ENCODE data around the gene SETBP1. TPM values are rescaled to one million over a fixed set of nuclear protein-coding genes. Genes with fewer than 3 reads are reported as not detected.

The SETBP1 gene
- total and polyA plus RNA-seq, 8 donors, result 1.4 to 66.5 (median 20.1) TPM

GRCh38 chr18:45055811-45056210 is 375.1 kb downstream of the SETBP1 start:
- TF ChIP-seq CTCF (IDR thresholded peaks at IDR 0.05) (no peak), POLR2AphosphoS5 (IDR thresholded peaks at IDR 0.05) (no peak), EP300 (IDR thresholded peaks at IDR 0.05) (no peak), POLR2A (IDR thresholded peaks at IDR 0.05) (no peak)
- Histone ChIP-seq H3K27ac (no peak overlapping the region), H3K4me3 (no peak overlapping the region), H3K4me1 (peaks cover 0 to 10% (median 4%) of the 10 kb centered on the region in 4 donors), H3K27me3 (no peaks in the 10 kb centered on the region), H3K9me3 (no peaks in the 10 kb centered on the region), H3K36me3 (no peaks in the 10 kb centered on the region)
- no peak for DNase-seq
- 90 to 95% (median 93%) methylated on average over 1 of the region's 1 CpG for WGBS, 5 donors
- intact Hi-C loops (cut with DNase I; ENCODE audit: low total_unique reads), result no loop called here

GRCh38 chr18:45056926-45057325 is 376.2 kb downstream of the SETBP1 start:
- Histone ChIP-seq H3K9me3 (no peaks in the 10 kb centered on the region), H3K27ac (no peak overlapping the region), H3K27me3 (no peaks in the 10 kb centered on the region), H3K4me3 (no peak overlapping the region), H3K36me3 (no peaks in the 10 kb centered on the region), H3K4me1 (peaks cover 0 to 7% (median 3%) of the 10 kb centered on the region in 4 donors)
- no peak for TF ChIP-seq EP300 (IDR thresholded peaks at IDR 0.05)
- TF ChIP-seq POLR2AphosphoS5 (IDR thresholded peaks at IDR 0.05), result no peak
- DNase-seq, result no peak
- intact Hi-C loops (cut with DNase I; ENCODE audit: low total_unique reads), result no loop called here

DNA sequence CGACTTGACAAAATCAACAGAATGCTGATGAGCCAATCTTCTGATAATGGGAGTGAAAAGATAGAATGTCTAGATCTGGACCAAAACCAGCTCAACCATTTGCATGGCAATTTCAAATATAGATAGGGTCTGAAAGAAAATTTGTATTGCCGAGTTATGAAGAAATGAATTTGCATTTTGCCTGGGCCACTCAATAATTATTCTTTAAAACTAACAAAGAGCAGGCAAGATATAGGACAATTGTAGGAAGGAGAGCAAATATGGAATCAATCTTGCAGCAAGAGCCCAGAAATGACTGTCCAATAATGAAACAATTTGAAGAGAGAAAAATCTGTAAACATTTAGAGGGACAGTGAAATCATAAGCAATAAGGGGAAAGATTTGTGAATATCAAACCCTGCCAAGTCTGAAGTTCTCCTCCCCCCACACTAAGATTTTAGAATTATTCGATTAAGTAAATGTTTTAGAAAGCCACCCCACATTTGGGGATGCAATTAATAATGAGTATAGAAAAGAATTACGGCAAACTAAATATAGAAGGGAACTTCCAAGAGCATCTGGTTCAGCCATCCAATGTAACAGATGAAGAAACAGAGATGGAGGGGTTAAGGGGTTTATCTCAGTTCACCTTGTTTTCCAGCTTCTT is 377.4 kb downstream of the SETBP1 start:
- Histone ChIP-seq H3K36me3 (peaks cover 0 to 6% (median 5%) of the 10 kb centered on the region in 4 donors), H3K9me3 (no peaks in the 10 kb centered on the region), H3K4me3 (no peak overlapping the region), H3K4me1 (peaks cover 0 to 7% (median 0%) of the 10 kb centered on the region in 4 donors), H3K27me3 (no peaks in the 10 kb centered on the region), H3K27ac (no peak overlapping the region)
- intact Hi-C loops (cut with DNase I; ENCODE audit: low total_unique reads), result no loop called here
- WGBS, 5 donors, result 68 to 74% (median 71%) methylated on average over 4 of the region's 4 CpGs
- no peak for DNase-seq
- no peak for TF ChIP-seq POLR2AphosphoS5 (IDR thresholded peaks at IDR 0.05)
- no peak for TF ChIP-seq POLR2A (IDR thresholded peaks at IDR 0.05)
- no peak for TF ChIP-seq CTCF (IDR thresholded peaks at IDR 0.05)
- no peak for TF ChIP-seq EP300 (IDR thresholded peaks at IDR 0.05)

- Histone ChIP-seq H3K9me3 (no peaks in the 10 kb centered on the region), H3K4me3 (no peak overlapping the region), H3K27me3 (no peaks in the 10 kb centered on the region), H3K27ac (no peak overlapping the region), H3K4me1 (peaks cover 0 to 7% (median 0%) of the 10 kb centered on the region in 4 donors), H3K36me3 (peaks cover 0 to 21% (median 14%) of the 10 kb centered on the region in 4 donors)
- WGBS, 5 donors, result 65 to 83% (median 79%) methylated on average over 2 of the region's 2 CpGs
- intact Hi-C loops (cut with DNase I; ENCODE audit: low total_unique reads), result no loop called here
- DNase-seq, result no peak
- TF ChIP-seq CTCF (IDR thresholded peaks at IDR 0.05) (no peak), POLR2AphosphoS5 (IDR thresholded peaks at IDR 0.05) (no peak), EP300 (IDR thresholded peaks at IDR 0.05) (no peak), POLR2A (IDR thresholded peaks at IDR 0.05) (no peak)
Measured at GRCh38 chr18:45059695-45060094, 379.0 kb downstream of the SETBP1 start.

GRCh38 chr18:45060102-45060501 is 379.4 kb downstream of the SETBP1 start:
- Histone ChIP-seq H3K4me3 (no peak overlapping the region), H3K36me3 (peaks cover 0 to 23% (median 14%) of the 10 kb centered on the region in 4 donors), H3K4me1 (peaks cover 0 to 7% (median 0%) of the 10 kb centered on the region in 4 donors), H3K27ac (no peak overlapping the region), H3K27me3 (no peaks in the 10 kb centered on the region), H3K9me3 (no peaks in the 10 kb centered on the region)
- no peak for DNase-seq
- intact Hi-C loops (cut with DNase I; ENCODE audit: low total_unique reads), result no loop called here
- no peak for TF ChIP-seq POLR2A (IDR thresholded peaks at IDR 0.05)
- TF ChIP-seq EP300 (IDR thresholded peaks at IDR 0.05), result no peak
- no peak for TF ChIP-seq POLR2AphosphoS5 (IDR thresholded peaks at IDR 0.05)
- TF ChIP-seq CTCF (IDR thresholded peaks at IDR 0.05), result no peak

All from stomach (tissue), 9 donors.